NB4 (cell line): Measurements from ENCODE around the gene SPRYD3.

ENCODE experiments used
- DNase-seq: peaks from one replicate; pipeline ENCODE4 v3.0.0; 2010; ENCODE audit warnings: low read depth
- H3K4me3 ChIP-seq: one replicate; pipeline ENCODE4 v1.5.1; 2011; ENCODE audit warnings: mild to moderate bottlenecking, low read depth, low read length, moderate library complexity
- MYC ChIP-seq: IDR thresholded peaks from 2 replicates; pipeline ENCODE4 v1.6.1; 2011; ENCODE audit warnings: low read depth, low read length
- POLR2A ChIP-seq: IDR thresholded peaks from 2 replicates; pipeline ENCODE4 v1.6.1; 2011; ENCODE audit warnings: mild to moderate bottlenecking; ENCODE audit not compliant: insufficient read length; ENCODE audit errors: extremely low read depth
- TF ChIP-seq, protein P1 (sequence below): IDR thresholded peaks from one replicate; pipeline ENCODE4 v1.5.1; 2012; ENCODE audit warnings: low read depth, low read length
- TF ChIP-seq, protein P2 (sequence below): IDR thresholded peaks from 2 replicates; pipeline ENCODE4 v1.6.1; 2011; ENCODE audit warnings: low read depth, low read length

Gene SPRYD3

DNA sequence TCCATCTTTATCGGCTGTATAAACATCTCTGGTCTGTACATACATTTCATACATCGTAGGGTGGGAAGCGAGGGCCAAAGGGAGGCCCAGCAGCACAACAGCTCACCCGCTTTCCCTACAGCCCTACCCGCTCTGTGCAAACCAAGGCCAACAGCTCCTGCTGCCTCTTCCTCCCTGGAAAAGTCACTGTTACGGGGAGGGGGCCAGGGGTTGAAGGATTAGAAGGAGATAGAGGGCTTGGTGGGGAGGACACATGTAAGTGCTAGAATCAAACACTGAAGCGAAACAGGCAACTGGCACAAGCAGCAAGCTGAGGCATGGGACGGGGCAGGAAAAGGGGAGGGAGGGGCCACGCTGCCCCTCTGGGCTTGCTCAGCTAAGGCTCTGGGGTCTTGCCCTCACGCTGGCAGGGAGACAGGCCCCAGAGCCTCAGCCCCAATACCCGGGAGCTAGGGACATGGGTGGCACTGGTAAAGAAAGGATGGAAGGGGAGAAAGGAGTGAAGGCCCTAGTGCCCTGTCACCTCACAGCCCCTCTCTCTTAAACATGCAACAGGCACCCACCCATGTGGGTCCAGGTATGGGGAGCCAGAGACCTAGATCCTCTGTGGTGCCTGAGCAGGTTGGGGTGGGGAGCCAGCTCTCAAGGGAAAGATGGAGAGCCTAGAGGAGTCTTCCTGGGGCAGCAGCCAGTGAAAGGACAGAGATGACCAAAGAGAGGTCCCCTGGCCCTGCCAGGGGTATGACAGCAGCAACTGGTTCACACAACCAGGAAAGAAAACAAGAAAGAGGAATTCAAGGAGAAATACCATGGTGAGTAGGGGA, 14.4 kb downstream of the SPRYD3 start:
- DNase-seq = no peak
- TF ChIP-seq POLR2A (no peak), MYC (no peak)
- TF ChIP-seq, protein P1, sequence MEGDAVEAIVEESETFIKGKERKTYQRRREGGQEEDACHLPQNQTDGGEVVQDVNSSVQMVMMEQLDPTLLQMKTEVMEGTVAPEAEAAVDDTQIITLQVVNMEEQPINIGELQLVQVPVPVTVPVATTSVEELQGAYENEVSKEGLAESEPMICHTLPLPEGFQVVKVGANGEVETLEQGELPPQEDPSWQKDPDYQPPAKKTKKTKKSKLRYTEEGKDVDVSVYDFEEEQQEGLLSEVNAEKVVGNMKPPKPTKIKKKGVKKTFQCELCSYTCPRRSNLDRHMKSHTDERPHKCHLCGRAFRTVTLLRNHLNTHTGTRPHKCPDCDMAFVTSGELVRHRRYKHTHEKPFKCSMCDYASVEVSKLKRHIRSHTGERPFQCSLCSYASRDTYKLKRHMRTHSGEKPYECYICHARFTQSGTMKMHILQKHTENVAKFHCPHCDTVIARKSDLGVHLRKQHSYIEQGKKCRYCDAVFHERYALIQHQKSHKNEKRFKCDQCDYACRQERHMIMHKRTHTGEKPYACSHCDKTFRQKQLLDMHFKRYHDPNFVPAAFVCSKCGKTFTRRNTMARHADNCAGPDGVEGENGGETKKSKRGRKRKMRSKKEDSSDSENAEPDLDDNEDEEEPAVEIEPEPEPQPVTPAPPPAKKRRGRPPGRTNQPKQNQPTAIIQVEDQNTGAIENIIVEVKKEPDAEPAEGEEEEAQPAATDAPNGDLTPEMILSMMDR = no peak
- TF ChIP-seq, protein P2, sequence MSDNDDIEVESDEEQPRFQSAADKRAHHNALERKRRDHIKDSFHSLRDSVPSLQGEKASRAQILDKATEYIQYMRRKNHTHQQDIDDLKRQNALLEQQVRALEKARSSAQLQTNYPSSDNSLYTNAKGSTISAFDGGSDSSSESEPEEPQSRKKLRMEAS = no peak
- H3K4me3 ChIP-seq = no peak overlapping the region

DNA sequence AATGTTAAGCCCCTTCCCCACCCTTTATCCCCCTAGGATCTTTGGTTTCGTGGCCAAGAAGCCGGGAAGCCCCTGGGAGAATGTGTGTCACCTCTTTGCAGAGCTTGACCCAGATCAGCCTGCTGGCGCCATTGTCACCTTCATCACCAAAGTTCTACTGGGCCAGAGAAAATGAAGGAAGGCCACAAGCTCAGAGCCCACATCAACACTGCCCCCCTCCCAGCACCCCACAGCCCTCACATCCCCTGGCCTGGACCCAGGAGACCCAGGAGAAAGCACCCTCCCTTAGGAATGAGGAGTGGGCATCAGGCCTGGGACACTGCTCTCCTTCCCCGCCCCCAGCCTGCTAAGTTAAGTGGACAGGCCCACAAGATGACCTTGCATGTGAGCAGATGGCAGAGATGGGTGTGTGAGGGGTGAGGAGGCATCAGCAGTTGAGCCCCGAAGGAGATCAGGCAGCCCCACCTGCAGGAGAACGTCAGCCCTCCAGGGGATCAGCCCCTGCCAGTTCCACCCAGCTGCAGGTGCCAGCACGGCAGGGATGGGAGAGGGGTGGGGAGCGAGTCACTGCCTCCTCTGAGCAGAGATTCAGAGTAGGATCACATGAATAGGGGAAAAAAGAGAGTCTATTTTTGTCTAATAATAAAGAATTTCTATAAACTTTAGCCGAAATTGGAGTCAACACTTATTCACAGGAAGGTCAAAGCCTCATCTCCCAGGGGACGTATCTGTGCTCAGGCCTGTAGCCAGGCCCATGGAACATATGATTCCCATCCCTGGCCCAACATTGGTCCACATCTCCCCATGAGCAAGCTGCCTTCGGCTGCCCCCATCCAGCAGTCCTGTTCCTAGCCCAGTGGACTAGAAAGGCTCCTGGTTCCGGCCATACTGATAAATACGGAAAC, 15.2 kb downstream of the SPRYD3 start:
- TF ChIP-seq, protein P1 = no peak
- no peak for TF ChIP-seq MYC
- DNase-seq = no peak
- H3K4me3 ChIP-seq = no peak overlapping the region

DNA sequence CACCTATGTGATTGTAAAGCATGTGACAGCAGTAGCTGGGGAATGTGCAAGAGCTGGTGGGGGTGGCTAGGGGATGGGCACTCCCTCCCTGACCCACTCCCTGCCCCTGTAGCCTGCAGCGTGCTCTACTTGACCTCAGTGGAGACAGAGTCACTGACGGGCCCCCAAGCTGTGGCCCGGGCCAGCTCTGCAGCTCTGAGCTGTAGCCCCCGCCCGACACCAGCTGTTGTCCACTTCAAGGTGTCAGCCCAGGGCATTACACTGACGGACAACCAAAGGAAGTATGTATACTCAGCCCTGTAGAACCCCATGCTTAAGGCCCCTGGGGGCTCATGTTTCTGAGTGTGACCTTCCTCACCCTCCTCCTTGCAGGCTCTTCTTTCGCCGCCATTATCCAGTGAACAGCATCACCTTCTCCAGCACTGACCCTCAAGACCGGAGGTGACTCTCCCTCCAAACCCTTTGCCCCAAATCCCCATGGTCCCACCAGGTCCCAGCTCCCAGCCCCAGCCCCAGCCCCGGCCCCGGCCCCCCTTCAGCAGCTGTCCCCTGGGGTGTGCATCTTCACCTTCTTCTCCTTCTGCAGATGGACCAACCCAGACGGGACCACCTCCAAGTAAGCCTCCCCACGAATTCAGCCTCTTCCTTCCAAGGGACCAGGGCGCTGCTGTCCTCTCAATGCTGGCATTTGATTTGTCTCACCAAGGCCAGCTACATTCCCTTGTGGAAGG, 16.0 kb downstream of the SPRYD3 start:
- no peak for DNase-seq
- TF ChIP-seq, protein P2 = no peak
- TF ChIP-seq MYC = no peak
- TF ChIP-seq, protein P1 = no peak
- TF ChIP-seq POLR2A = no peak

DNA sequence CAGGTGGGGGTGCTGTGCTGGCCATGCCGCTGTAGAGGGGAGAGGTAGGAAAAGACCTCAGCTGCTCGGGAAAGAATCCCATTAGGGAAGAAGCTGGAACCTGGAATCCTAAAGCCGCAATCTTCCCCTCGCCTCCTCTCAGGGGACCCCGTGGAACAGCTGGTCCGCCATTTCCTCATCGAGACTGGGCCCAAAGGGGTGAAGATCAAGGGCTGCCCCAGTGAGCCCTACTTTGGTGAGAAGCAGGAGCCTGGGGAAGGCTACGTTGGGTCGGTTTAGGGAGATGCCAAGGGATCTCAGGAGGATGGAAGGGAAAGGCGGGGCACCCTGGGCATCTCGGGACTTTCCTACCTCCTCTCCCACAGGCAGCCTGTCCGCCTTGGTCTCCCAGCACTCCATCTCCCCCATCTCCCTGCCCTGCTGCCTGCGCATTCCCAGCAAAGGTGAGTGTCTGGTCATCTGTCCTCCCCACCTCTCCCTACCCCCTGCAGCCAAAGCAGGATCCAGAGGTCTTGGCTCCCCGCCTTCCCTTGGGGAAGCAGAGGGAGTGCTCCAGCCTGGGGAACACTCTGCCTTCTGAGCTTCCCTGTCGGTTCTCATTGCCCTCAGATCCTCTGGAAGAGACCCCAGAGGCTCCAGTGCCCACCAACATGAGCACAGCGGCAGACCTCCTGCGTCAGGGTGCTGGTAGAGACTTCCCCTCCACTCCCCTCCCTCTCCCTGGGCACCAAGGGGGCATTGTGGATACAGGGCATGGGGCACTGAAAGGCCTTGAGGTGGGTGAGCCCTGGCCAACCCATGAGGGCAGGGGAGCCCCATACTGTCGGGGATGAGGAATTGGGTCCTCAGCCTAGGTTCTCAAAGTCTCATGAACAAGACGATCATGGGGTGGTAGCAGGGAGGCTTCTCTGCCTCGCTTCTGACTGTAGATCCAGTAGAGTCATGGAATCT, 16.9 kb downstream of the SPRYD3 start:
- DNase-seq = no peak
- H3K4me3 ChIP-seq = no peak overlapping the region
- TF ChIP-seq, protein P2 = no peak
- TF ChIP-seq MYC = no peak
- TF ChIP-seq, protein P1 = no peak
- TF ChIP-seq POLR2A = no peak

More for the DNA sequence above, 16.0 kb downstream of the SPRYD3 start:
- no peak overlapping the region for H3K4me3 ChIP-seq

DNA sequence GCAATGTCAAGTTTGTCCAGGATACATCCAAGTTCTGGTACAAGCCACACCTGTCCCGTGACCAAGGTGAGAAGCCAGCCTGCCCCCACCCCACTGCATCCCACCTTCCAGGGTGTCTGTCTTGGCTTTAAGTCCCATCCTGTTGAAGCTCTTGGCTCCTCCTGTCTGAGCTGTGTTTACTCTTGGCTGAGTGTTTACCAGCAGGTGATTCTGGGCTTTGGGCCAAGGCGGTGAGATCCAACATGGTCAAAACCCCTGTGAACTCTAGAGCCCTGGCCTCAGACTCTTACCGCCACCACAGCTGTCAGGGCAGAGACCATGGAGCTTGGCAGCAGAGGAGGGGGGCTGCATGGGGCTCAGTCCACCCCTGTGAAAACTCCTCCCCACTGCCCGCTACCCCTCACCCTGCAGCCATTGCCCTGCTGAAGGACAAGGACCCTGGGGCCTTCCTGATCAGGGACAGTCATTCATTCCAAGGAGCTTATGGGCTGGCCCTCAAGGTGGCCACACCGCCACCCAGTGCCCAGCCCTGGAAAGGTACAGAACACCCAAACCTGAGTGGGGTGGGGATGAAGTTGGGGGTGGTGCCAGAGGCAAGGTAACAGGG, 17.7 kb downstream of the SPRYD3 start:
- DNase-seq = peak; percentile 44
- no peak for TF ChIP-seq MYC
- TF ChIP-seq, protein P1 = peak; percentile 36

More for the DNA sequence above, 17.7 kb downstream of the SPRYD3 start:
- no peak overlapping the region for H3K4me3 ChIP-seq
